H1 (cell line): ENCODE data around the gene CLDN9. TPM values are rescaled to one million over a fixed set of nuclear protein-coding genes. Genes with fewer than 3 reads are reported as not detected.

ENCODE experiments used
- CREB1 ChIP-seq: IDR thresholded peaks from 2 replicates; pipeline ENCODE4 v1.6.1; 2012; ENCODE audit warnings: inconsistent platforms
- polyA plus RNA-seq, 7 experiments: library from polyadenylated mRNA; depleted of rRNA in 3 of 7; stranded (reverse) in 5 of 7; unstranded in 2 of 7; fragments of >200 nt in 5 of 7; fragments of 200-250 nt in 2 of 7; gene quantifications; 1 replicate in 5 of 7; 2 replicates in 1 of 7; 4 replicates in 1 of 7; pipeline versions ENCODE4 v1.2.1 to v1.2.3, GENCODE V29; 2011 to 2013; ENCODE audit warnings: missing spikeins in 2 of 7, mixed read lengths in 2 of 7
- total RNA-seq: library from RNA; stranded (reverse); fragmentation: NEBNext Ultra II Directional; extraction: Animal tissue kit (Norgen Biotek cat#: 25700); gene quantifications from 2 replicates; pipeline ENCODE4 v1.2.1, GENCODE V29; 2021

The CLDN9 gene
- total and polyA plus RNA-seq, 2 of the 8 experiments (the other 6 are each of a cell fraction or from before 2014, with no cell fraction given) = 0.60 to 0.89 TPM

- TF ChIP-seq CREB1 = no peak
Measured at GRCh38 chr16:3051009-3051408, 38.3 kb downstream of the CLDN9 start (continued).
